WI38 (cell line): ENCODE data around the gene NVL.

Source experiments
- H3K4me3 ChIP-seq: 2 replicates; pipeline ENCODE4 v1.5.1; 2011; ENCODE audit warnings: low read depth, mild to moderate bottlenecking, control low read depth, low read length
- CTCF ChIP-seq: IDR thresholded peaks from 2 replicates; pipeline ENCODE4 v1.5.1; 2012; ENCODE audit warnings: low read depth, mild to moderate bottlenecking, control low read depth, low read length

NVL gene

GRCh38 chr1:224223819-224224714, 105.9 kb downstream of the NVL start:
- 0 out of 2 replicates have a peak overlapping the region, but pooled peaks have one; percentile 12 for H3K4me3 ChIP-seq
- no peak for TF ChIP-seq CTCF

GRCh38 chr1:224219612-224220059, 110.3 kb downstream of the NVL start:
- no peak overlapping the region for H3K4me3 ChIP-seq
- TF ChIP-seq CTCF: no peak

- TF ChIP-seq CTCF: no peak
- H3K4me3 ChIP-seq: no peak overlapping the region
These were observed 110.9 kb downstream of the NVL start for GRCh38 chr1:224219011-224219611.

GRCh38 chr1:224217655-224218623, 112.0 kb downstream of the NVL start:
- no peak overlapping the region for H3K4me3 ChIP-seq
- no peak for TF ChIP-seq CTCF

- H3K4me3 ChIP-seq: no peak overlapping the region
- no peak for TF ChIP-seq CTCF
These were observed 113.6 kb downstream of the NVL start for GRCh38 chr1:224216382-224216781.

- H3K4me3 ChIP-seq: no peak overlapping the region
- no peak for TF ChIP-seq CTCF
These were observed 116.4 kb downstream of the NVL start for GRCh38 chr1:224213438-224214119.
